ENCODE measurements around the gene PHF13. TPM values are rescaled to one million over a fixed set of nuclear protein-coding genes. Genes with fewer than 3 reads are reported as not detected.

PHF13 gene
- polyA plus RNA-seq, 1 donor = 15.1 TPM

GRCh38 chr1:6602669-6603237 is 10.8 kb upstream of the PHF13 start, which contains the start of gene KLHL21:
Gene KLHL21 (minus strand): TSS chr1:6602869. CDS start chr1:6602817, 52 bp downstream.
- Histone ChIP-seq H3K27me3 (ENCODE audit: control insufficient read depth, insufficient read depth, low read length) (no peaks in the 10 kb centered on the region), H3K4me3 (ENCODE audit: low read length) (peak within 1 kb of the TSS; percentile 87), H3K9me3 (ENCODE audit: control insufficient read depth, low read depth, low read length) (no peaks in the 10 kb centered on the region), H3K27ac (ENCODE audit: low read length) (peak within 1 kb of the TSS; percentile 99), H3K36me3 (ENCODE audit: control insufficient read depth, insufficient read depth, low read length) (peaks cover 12% of the 10 kb centered on the region), H3K4me1 (ENCODE audit: control insufficient read depth, insufficient read depth, low read length) (peaks cover 25% of the 10 kb centered on the region)
- DNase-seq = peak; percentile 87 to 94
- no CpG with 5 or more reads among the region's 84 CpGs for WGBS (ENCODE audit: insufficient coverage, low lambda C conversion rate)

GRCh38 chr1:6603238-6603914 is 10.2 kb upstream of the PHF13 start:
- peak; percentile 62 to 89 for DNase-seq
- no CpG with 5 or more reads among the region's 36 CpGs for WGBS (ENCODE audit: insufficient coverage, low lambda C conversion rate)
- H3K36me3 ChIP-seq (ENCODE audit: control insufficient read depth, insufficient read depth, low read length) = peaks cover 9% of the 10 kb centered on the region
- H3K4me3 ChIP-seq (ENCODE audit: low read length) = peak overlapping the region; percentile 55
- H3K27me3 ChIP-seq (ENCODE audit: control insufficient read depth, insufficient read depth, low read length) = no peaks in the 10 kb centered on the region
- H3K9me3 ChIP-seq (ENCODE audit: control insufficient read depth, low read depth, low read length) = no peaks in the 10 kb centered on the region
- peak overlapping the region; percentile 99 for H3K27ac ChIP-seq (ENCODE audit: low read length)
- H3K4me1 ChIP-seq (ENCODE audit: control insufficient read depth, insufficient read depth, low read length) = peaks cover 25% of the 10 kb centered on the region

- H3K4me1 ChIP-seq (ENCODE audit: control insufficient read depth, insufficient read depth, low read length) = peaks cover 24% of the 10 kb centered on the region
- 60% methylated on average over 1 of the region's 19 CpGs for WGBS (ENCODE audit: insufficient coverage, low lambda C conversion rate)
- peak overlapping the region; percentile 99 for H3K27ac ChIP-seq (ENCODE audit: low read length)
- H3K36me3 ChIP-seq (ENCODE audit: control insufficient read depth, insufficient read depth, low read length) = peaks cover 5% of the 10 kb centered on the region
- DNase-seq = peak; percentile 35 to 48
- no peaks in the 10 kb centered on the region for H3K9me3 ChIP-seq (ENCODE audit: control insufficient read depth, low read depth, low read length)
- H3K4me3 ChIP-seq (ENCODE audit: low read length) = peak overlapping the region; percentile 55
- H3K27me3 ChIP-seq (ENCODE audit: control insufficient read depth, insufficient read depth, low read length) = no peaks in the 10 kb centered on the region
Observed at GRCh38 chr1:6603915-6604558, 9.5 kb upstream of the PHF13 start.

GRCh38 chr1:6612641-6613360 is 730 bp upstream of the PHF13 start:
- no peaks in the 10 kb centered on the region for H3K27me3 ChIP-seq (ENCODE audit: control insufficient read depth, insufficient read depth, low read length)
- WGBS (ENCODE audit: insufficient coverage, low lambda C conversion rate) = 5% methylated on average over 3 of the region's 67 CpGs

GRCh38 chr1:6614019-6614928 is 743 bp downstream of the PHF13 start:
- Histone ChIP-seq H3K4me3 (ENCODE audit: low read length) (peak overlapping the region; percentile 72), H3K27ac (ENCODE audit: low read length) (peak overlapping the region; percentile 77), H3K36me3 (ENCODE audit: control insufficient read depth, insufficient read depth, low read length) (peaks cover 16% of the 10 kb centered on the region), H3K27me3 (ENCODE audit: control insufficient read depth, insufficient read depth, low read length) (no peaks in the 10 kb centered on the region), H3K4me1 (ENCODE audit: control insufficient read depth, insufficient read depth, low read length) (peaks cover 3% of the 10 kb centered on the region), H3K9me3 (ENCODE audit: control insufficient read depth, low read depth, low read length) (no peaks in the 10 kb centered on the region)
- WGBS (ENCODE audit: insufficient coverage, low lambda C conversion rate) = no CpG with 5 or more reads among the region's 117 CpGs
- peak; percentile 34 to 39 for DNase-seq

More at GRCh38 chr1:6612641-6613360, 730 bp upstream of the PHF13 start:
- H3K27ac ChIP-seq (ENCODE audit: low read length) = peak overlapping the region; percentile 94
- H3K9me3 ChIP-seq (ENCODE audit: control insufficient read depth, low read depth, low read length) = no peaks in the 10 kb centered on the region
- peaks cover 3% of the 10 kb centered on the region for H3K4me1 ChIP-seq (ENCODE audit: control insufficient read depth, insufficient read depth, low read length)
- peak overlapping the region; percentile 89 for H3K4me3 ChIP-seq (ENCODE audit: low read length)
- DNase-seq = peak in 1 of 2 donors; percentile 71
- H3K36me3 ChIP-seq (ENCODE audit: control insufficient read depth, insufficient read depth, low read length) = peaks cover 8% of the 10 kb centered on the region

- Histone ChIP-seq H3K9me3 (ENCODE audit: control insufficient read depth, low read depth, low read length) (no peaks in the 10 kb centered on the region), H3K27ac (ENCODE audit: low read length) (no peak overlapping the region), H3K36me3 (ENCODE audit: control insufficient read depth, insufficient read depth, low read length) (peaks cover 24% of the 10 kb centered on the region), H3K4me1 (ENCODE audit: control insufficient read depth, insufficient read depth, low read length) (peaks cover 3% of the 10 kb centered on the region), H3K27me3 (ENCODE audit: control insufficient read depth, insufficient read depth, low read length) (no peaks in the 10 kb centered on the region), H3K4me3 (ENCODE audit: low read length) (peak overlapping the region; percentile 72)
- no CpG with 5 or more reads among the region's 82 CpGs for WGBS (ENCODE audit: insufficient coverage, low lambda C conversion rate)
- DNase-seq = peak in 1 of 2 donors; percentile 22
Observed at GRCh38 chr1:6614929-6615785, 1.6 kb downstream of the PHF13 start.

- WGBS (ENCODE audit: insufficient coverage, low lambda C conversion rate) = no CpG with 5 or more reads among the region's 4 CpGs
- H3K27me3 ChIP-seq (ENCODE audit: control insufficient read depth, insufficient read depth, low read length) = no peaks in the 10 kb centered on the region
- H3K27ac ChIP-seq (ENCODE audit: low read length) = no peak overlapping the region
- no peak overlapping the region for H3K4me3 ChIP-seq (ENCODE audit: low read length)
- no peaks in the 10 kb centered on the region for H3K4me1 ChIP-seq (ENCODE audit: control insufficient read depth, insufficient read depth, low read length)
- DNase-seq = no peak
- H3K9me3 ChIP-seq (ENCODE audit: control insufficient read depth, low read depth, low read length) = no peaks in the 10 kb centered on the region
- H3K36me3 ChIP-seq (ENCODE audit: control insufficient read depth, insufficient read depth, low read length) = peaks cover 50% of the 10 kb centered on the region
Observed at GRCh38 chr1:6619045-6619444, 5.5 kb downstream of the PHF13 start.

GRCh38 chr1:6621429-6622391 is 8.2 kb downstream of the PHF13 start:
- Histone ChIP-seq H3K27ac (ENCODE audit: low read length) (no peak overlapping the region), H3K4me1 (ENCODE audit: control insufficient read depth, insufficient read depth, low read length) (peaks cover 12% of the 10 kb centered on the region), H3K9me3 (ENCODE audit: control insufficient read depth, low read depth, low read length) (no peaks in the 10 kb centered on the region), H3K4me3 (ENCODE audit: low read length) (no peak overlapping the region), H3K36me3 (ENCODE audit: control insufficient read depth, insufficient read depth, low read length) (peaks cover 48% of the 10 kb centered on the region), H3K27me3 (ENCODE audit: control insufficient read depth, insufficient read depth, low read length) (no peaks in the 10 kb centered on the region)
- no peak for DNase-seq
- WGBS (ENCODE audit: insufficient coverage, low lambda C conversion rate) = no CpG with 5 or more reads among the region's 41 CpGs

Data from large intestine (tissue), 3 donors.